Esophagus muscularis mucosa (tissue), 4 donors: Measurements from ENCODE around the gene ARHGAP32. TPM values are rescaled to one million over a fixed set of nuclear protein-coding genes. Genes with fewer than 3 reads are reported as not detected.
"Not testable (repeated sequence)": the region's sequence is repeated elsewhere in the genome, so short reads cannot be mapped to it uniquely, and the experiment has no call there.

Source experiments
- DNase-seq: peaks from one replicate; pipeline ENCODE4 v3.0.0-alpha.2; 2017; ENCODE audit errors: extremely low spot score
- H3K27ac ChIP-seq, 4 donors: fragments of 200-600 bp; sonication (generic); replicated peaks in 1 of 4; 1 replicate in 3 of 4; 2 replicates in 1 of 4; pipeline ENCODE4 v1.5.1; 2016 to 2019; ENCODE audit warnings: mild to moderate bottlenecking in 1 of 4
- H3K27me3 ChIP-seq, 4 donors: fragments of 200-600 bp; sonication (generic); one replicate each; pipeline versions ENCODE4 v1.5.1 to v1.6.0; 2016 to 2019
- H3K36me3 ChIP-seq, 4 donors: fragments of 200-600 bp; sonication (generic); one replicate each; pipeline ENCODE4 v1.5.1; 2016 to 2019
- H3K4me1 ChIP-seq, 4 donors: fragments of 200-600 bp; sonication (generic); one replicate each; pipeline ENCODE4 v1.5.1; 2016 to 2019
- H3K4me3 ChIP-seq, 4 donors: fragments of 200-600 bp; sonication (generic); 1 replicate in 2 of 4; 2 replicates in 2 of 4; pipeline ENCODE4 v1.5.1; 2016 to 2019; ENCODE audit warnings: mild to moderate bottlenecking in 4 of 4, moderate library complexity in 1 of 4
- H3K9me3 ChIP-seq, 4 donors: fragments of 200-600 bp; sonication (generic); 1 replicate in 3 of 4; 2 replicates in 1 of 4; pipeline ENCODE4 v1.5.1; 2016 to 2019
- CTCF ChIP-seq, 3 experiments: fragments of 200-600 bp in 2 of 3; fragments of 450-650 bp in 1 of 3; sonication (generic) in 2 of 3; IDR thresholded peaks; one replicate each; pipeline ENCODE4 v1.5.1; 2017 to 2019; ENCODE audit warnings: antibody characterized with exemption in 3 of 3, mild to moderate bottlenecking in 2 of 3, moderate library complexity in 1 of 3
- EP300 ChIP-seq: sonication (generic); formaldehyde crosslinking; IDR thresholded peaks from one replicate; pipeline ENCODE4 v1.6.1; 2017; ENCODE audit warnings: antibody characterized with exemption
- POLR2A ChIP-seq: fragments of 450-650 bp; IDR thresholded peaks from one replicate; pipeline ENCODE4 v1.6.1; 2017; ENCODE audit warnings: antibody characterized with exemption, moderate library complexity, mild to moderate bottlenecking, low read depth
- POLR2AphosphoS5 ChIP-seq, 2 donors: sonication (generic); formaldehyde crosslinking; IDR thresholded peaks; one replicate each; pipeline ENCODE4 v1.6.1; 2017; ENCODE audit warnings: antibody characterized with exemption in 2 of 2
- WGBS: methylation state at CpG from one replicate; pipeline ENCODE4 v1.1.5; 2018; 5-methylcytosine and 5-hydroxymethylcytosine counted together
- intact Hi-C: fragments of 100-400 bp; cut with DNase I; formaldehyde crosslinking; loops from one replicate; pipeline ENCODE4 v1.15.1; 2023
- total RNA-seq, 4 donors: library from RNA; depleted of rRNA; stranded (reverse); fragments of >200 nt; gene quantifications; one replicate each; pipeline versions ENCODE4 v1.1.0 to v1.2.1, GENCODE V29; 2016

Gene ARHGAP32
- total RNA-seq, 4 donors from 2014 or later = 11.9 to 17.0 (median 15.8) TPM

- DNase-seq = no peak
- intact Hi-C loops = no loop called here
- Histone ChIP-seq H3K36me3 (no peaks in the 10 kb centered on the region), H3K4me1 (peaks cover 0 to 3% (median 0%) of the 10 kb centered on the region in 4 donors), H3K9me3 (no peaks in the 10 kb centered on the region), H3K27me3 (no peaks in the 10 kb centered on the region), H3K27ac (no peak overlapping the region), H3K4me3 (no peak overlapping the region)
- whole genome bisulfite sequencing = 95% methylated on average over 5 of the region's 5 CpGs
- TF ChIP-seq POLR2AphosphoS5 (IDR thresholded peaks at IDR 0.05) = no peak
- no peak for TF ChIP-seq CTCF (IDR thresholded peaks at IDR 0.05)
- TF ChIP-seq POLR2A = no peak
- TF ChIP-seq EP300 = no peak
Observed at GRCh38 chr11:129202646-129203045, 10.5 kb upstream of the ARHGAP32 start.

GRCh38 chr11:129195682-129196081, 3.6 kb upstream of the ARHGAP32 start:
- no peaks in the 10 kb centered on the region for H3K9me3 ChIP-seq
- TF ChIP-seq POLR2AphosphoS5 (IDR thresholded peaks at IDR 0.05) (no peak), EP300 (no peak), CTCF (IDR thresholded peaks at IDR 0.05) (no peak), POLR2A (no peak)
- no peak overlapping the region for H3K4me3 ChIP-seq
- no peaks in the 10 kb centered on the region for H3K27me3 ChIP-seq
- WGBS = 90% methylated on average over 6 of the region's 6 CpGs
- DNase-seq = no peak
- H3K27ac ChIP-seq = no peak overlapping the region
- H3K36me3 ChIP-seq = no peaks in the 10 kb centered on the region
- peaks cover 0 to 5% (median under 1%) of the 10 kb centered on the region in 4 donors for H3K4me1 ChIP-seq
- intact Hi-C loops = no loop called here

GRCh38 chr11:129191649-129192048, 476 bp downstream of the ARHGAP32 start:
- TF ChIP-seq POLR2AphosphoS5 (IDR thresholded peaks at IDR 0.05) (no peak), POLR2A (no peak), EP300 (no peak)
- whole genome bisulfite sequencing = 65% methylated on average over 4 of the region's 4 CpGs
- Histone ChIP-seq H3K9me3 (no peaks in the 10 kb centered on the region), H3K27me3 (no peaks in the 10 kb centered on the region), H3K4me1 (peaks cover 0 to 15% (median 9%) of the 10 kb centered on the region in 4 donors), H3K36me3 (no peaks in the 10 kb centered on the region), H3K4me3 (no peak overlapping the region), H3K27ac (no peak overlapping the region)
- DNase-seq = no peak
- intact Hi-C loops = no loop called here

- DNase-seq = no peak
- H3K27me3 ChIP-seq = no peaks in the 10 kb centered on the region
- no peak for TF ChIP-seq EP300
- no peak for TF ChIP-seq CTCF (IDR thresholded peaks at IDR 0.05)
- TF ChIP-seq POLR2A = no peak
- TF ChIP-seq POLR2AphosphoS5 (IDR thresholded peaks at IDR 0.05) = no peak
- peaks cover 0 to 15% (median 9%) of the 10 kb centered on the region in 4 donors for H3K4me1 ChIP-seq
- 68% methylated on average over 4 of the region's 4 CpGs for WGBS
- H3K9me3 ChIP-seq = no peaks in the 10 kb centered on the region
- H3K27ac ChIP-seq = no peak overlapping the region
- no peaks in the 10 kb centered on the region for H3K36me3 ChIP-seq
- intact Hi-C loops = no loop called here
- H3K4me3 ChIP-seq = no peak overlapping the region
Observed at GRCh38 chr11:129190087-129190486, 2.0 kb downstream of the ARHGAP32 start.

- intact Hi-C loops = no loop called here
- 94% methylated on average over 1 of the region's 1 CpG for WGBS
- H3K27ac ChIP-seq = no peak overlapping the region
Observed at GRCh38 chr11:129189646-129190045, 2.5 kb downstream of the ARHGAP32 start.

GRCh38 chr11:129185082-129185481, 7.0 kb downstream of the ARHGAP32 start:
- H3K27me3 ChIP-seq, H3K4me1 ChIP-seq, DNase-seq, H3K27ac ChIP-seq, H3K36me3 ChIP-seq, H3K9me3 ChIP-seq, H3K4me3 ChIP-seq, intact Hi-C loops: not testable (repeated sequence)
- WGBS = 93% methylated on average over 2 of the region's 2 CpGs

More at GRCh38 chr11:129189646-129190045, 2.5 kb downstream of the ARHGAP32 start:
- peaks cover 0 to 15% (median 9%) of the 10 kb centered on the region in 4 donors for H3K4me1 ChIP-seq
- no peak for TF ChIP-seq POLR2AphosphoS5 (IDR thresholded peaks at IDR 0.05)
- no peak for TF ChIP-seq POLR2A
- no peak for TF ChIP-seq EP300
- no peak for TF ChIP-seq CTCF (IDR thresholded peaks at IDR 0.05)
- H3K4me3 ChIP-seq = no peak overlapping the region
- no peaks in the 10 kb centered on the region for H3K36me3 ChIP-seq
- H3K9me3 ChIP-seq = no peaks in the 10 kb centered on the region
- no peak for DNase-seq
- H3K27me3 ChIP-seq = no peaks in the 10 kb centered on the region
